Measurements from ENCODE around the gene ELAPOR1. TPM values are rescaled to one million over a fixed set of nuclear protein-coding genes. Genes with fewer than 3 reads are reported as not detected.

ELAPOR1 gene
- total and polyA plus RNA-seq, 9 of the 15 experiments (the other 6 are each of a cell fraction or from before 2014, with no cell fraction given), result 0.07 to 1.2 (median 0.18) TPM

GRCh38 chr1:109075531-109076490 is 38.1 kb upstream of the ELAPOR1 start, which contains the start of gene TAF13 (continued):
- TF ChIP-seq, protein P1, sequence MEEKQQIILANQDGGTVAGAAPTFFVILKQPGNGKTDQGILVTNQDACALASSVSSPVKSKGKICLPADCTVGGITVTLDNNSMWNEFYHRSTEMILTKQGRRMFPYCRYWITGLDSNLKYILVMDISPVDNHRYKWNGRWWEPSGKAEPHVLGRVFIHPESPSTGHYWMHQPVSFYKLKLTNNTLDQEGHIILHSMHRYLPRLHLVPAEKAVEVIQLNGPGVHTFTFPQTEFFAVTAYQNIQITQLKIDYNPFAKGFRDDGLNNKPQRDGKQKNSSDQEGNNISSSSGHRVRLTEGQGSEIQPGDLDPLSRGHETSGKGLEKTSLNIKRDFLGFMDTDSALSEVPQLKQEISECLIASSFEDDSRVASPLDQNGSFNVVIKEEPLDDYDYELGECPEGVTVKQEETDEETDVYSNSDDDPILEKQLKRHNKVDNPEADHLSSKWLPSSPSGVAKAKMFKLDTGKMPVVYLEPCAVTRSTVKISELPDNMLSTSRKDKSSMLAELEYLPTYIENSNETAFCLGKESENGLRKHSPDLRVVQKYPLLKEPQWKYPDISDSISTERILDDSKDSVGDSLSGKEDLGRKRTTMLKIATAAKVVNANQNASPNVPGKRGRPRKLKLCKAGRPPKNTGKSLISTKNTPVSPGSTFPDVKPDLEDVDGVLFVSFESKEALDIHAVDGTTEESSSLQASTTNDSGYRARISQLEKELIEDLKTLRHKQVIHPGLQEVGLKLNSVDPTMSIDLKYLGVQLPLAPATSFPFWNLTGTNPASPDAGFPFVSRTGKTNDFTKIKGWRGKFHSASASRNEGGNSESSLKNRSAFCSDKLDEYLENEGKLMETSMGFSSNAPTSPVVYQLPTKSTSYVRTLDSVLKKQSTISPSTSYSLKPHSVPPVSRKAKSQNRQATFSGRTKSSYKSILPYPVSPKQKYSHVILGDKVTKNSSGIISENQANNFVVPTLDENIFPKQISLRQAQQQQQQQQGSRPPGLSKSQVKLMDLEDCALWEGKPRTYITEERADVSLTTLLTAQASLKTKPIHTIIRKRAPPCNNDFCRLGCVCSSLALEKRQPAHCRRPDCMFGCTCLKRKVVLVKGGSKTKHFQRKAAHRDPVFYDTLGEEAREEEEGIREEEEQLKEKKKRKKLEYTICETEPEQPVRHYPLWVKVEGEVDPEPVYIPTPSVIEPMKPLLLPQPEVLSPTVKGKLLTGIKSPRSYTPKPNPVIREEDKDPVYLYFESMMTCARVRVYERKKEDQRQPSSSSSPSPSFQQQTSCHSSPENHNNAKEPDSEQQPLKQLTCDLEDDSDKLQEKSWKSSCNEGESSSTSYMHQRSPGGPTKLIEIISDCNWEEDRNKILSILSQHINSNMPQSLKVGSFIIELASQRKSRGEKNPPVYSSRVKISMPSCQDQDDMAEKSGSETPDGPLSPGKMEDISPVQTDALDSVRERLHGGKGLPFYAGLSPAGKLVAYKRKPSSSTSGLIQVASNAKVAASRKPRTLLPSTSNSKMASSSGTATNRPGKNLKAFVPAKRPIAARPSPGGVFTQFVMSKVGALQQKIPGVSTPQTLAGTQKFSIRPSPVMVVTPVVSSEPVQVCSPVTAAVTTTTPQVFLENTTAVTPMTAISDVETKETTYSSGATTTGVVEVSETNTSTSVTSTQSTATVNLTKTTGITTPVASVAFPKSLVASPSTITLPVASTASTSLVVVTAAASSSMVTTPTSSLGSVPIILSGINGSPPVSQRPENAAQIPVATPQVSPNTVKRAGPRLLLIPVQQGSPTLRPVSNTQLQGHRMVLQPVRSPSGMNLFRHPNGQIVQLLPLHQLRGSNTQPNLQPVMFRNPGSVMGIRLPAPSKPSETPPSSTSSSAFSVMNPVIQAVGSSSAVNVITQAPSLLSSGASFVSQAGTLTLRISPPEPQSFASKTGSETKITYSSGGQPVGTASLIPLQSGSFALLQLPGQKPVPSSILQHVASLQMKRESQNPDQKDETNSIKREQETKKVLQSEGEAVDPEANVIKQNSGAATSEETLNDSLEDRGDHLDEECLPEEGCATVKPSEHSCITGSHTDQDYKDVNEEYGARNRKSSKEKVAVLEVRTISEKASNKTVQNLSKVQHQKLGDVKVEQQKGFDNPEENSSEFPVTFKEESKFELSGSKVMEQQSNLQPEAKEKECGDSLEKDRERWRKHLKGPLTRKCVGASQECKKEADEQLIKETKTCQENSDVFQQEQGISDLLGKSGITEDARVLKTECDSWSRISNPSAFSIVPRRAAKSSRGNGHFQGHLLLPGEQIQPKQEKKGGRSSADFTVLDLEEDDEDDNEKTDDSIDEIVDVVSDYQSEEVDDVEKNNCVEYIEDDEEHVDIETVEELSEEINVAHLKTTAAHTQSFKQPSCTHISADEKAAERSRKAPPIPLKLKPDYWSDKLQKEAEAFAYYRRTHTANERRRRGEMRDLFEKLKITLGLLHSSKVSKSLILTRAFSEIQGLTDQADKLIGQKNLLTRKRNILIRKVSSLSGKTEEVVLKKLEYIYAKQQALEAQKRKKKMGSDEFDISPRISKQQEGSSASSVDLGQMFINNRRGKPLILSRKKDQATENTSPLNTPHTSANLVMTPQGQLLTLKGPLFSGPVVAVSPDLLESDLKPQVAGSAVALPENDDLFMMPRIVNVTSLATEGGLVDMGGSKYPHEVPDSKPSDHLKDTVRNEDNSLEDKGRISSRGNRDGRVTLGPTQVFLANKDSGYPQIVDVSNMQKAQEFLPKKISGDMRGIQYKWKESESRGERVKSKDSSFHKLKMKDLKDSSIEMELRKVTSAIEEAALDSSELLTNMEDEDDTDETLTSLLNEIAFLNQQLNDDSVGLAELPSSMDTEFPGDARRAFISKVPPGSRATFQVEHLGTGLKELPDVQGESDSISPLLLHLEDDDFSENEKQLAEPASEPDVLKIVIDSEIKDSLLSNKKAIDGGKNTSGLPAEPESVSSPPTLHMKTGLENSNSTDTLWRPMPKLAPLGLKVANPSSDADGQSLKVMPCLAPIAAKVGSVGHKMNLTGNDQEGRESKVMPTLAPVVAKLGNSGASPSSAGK (IDR thresholded peaks at IDR 0.05), result peak; percentile 12; the same call in 1 of the 2 replicates
- TF ChIP-seq CHD2 (IDR thresholded peaks at IDR 0.05; ENCODE audit: low read depth, low read length) (peak; percentile 84), HIVEP1 (CRISPR knock-in tag; IDR thresholded peaks at IDR 0.05) (no peak), POLR3G (IDR thresholded peaks at IDR 0.05; ENCODE audit: extremely low read depth, insufficient read length, insufficient replicate concordance) (no peak), ZBTB8A (IDR thresholded peaks at IDR 0.05; ENCODE audit: partially characterized antibody) (no peak), HDAC8 (tag; IDR thresholded peaks at IDR 0.05) (no peak), TAL1 (IDR thresholded peaks at IDR 0.05) (no peak), MAZ (CRISPR knock-in tag; conservative IDR thresholded peaks at IDR 0.05 in 1 of 2, IDR thresholded peaks at IDR 0.05 in 1 of 2) (peak in 1 of 2 experiments; percentile 80), ERF (CRISPR knock-in tag; IDR thresholded peaks at IDR 0.05) (0 out of 2 replicates have a peak, but pooled peaks have one; percentile 38), PRMT5 (CRISPR knock-in tag; IDR thresholded peaks at IDR 0.05) (no peak), ZNF444 (CRISPR knock-in tag; IDR thresholded peaks at IDR 0.05) (no peak), ZNF76 (CRISPR knock-in tag; IDR thresholded peaks at IDR 0.05; ENCODE audit: borderline replicate concordance) (no peak), TCF3 (CRISPR knock-in tag; IDR thresholded peaks at IDR 0.05) (no peak), ARID2 (IDR thresholded peaks at IDR 0.05) (no peak), CBFA2T3 (IDR thresholded peaks at IDR 0.05) (no peak)
- TF ChIP-seq, protein P2, sequence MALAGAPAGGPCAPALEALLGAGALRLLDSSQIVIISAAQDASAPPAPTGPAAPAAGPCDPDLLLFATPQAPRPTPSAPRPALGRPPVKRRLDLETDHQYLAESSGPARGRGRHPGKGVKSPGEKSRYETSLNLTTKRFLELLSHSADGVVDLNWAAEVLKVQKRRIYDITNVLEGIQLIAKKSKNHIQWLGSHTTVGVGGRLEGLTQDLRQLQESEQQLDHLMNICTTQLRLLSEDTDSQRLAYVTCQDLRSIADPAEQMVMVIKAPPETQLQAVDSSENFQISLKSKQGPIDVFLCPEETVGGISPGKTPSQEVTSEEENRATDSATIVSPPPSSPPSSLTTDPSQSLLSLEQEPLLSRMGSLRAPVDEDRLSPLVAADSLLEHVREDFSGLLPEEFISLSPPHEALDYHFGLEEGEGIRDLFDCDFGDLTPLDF (CRISPR knock-in tag; IDR thresholded peaks at IDR 0.05), result no peak

Measured in K562 (cell line).